ENCODE results near the gene FFAR2.
"Not testable (repeated sequence)": the region's sequence is repeated elsewhere in the genome, so short reads cannot be mapped to it uniquely, and the experiment has no call there.

The FFAR2 gene

DNA sequence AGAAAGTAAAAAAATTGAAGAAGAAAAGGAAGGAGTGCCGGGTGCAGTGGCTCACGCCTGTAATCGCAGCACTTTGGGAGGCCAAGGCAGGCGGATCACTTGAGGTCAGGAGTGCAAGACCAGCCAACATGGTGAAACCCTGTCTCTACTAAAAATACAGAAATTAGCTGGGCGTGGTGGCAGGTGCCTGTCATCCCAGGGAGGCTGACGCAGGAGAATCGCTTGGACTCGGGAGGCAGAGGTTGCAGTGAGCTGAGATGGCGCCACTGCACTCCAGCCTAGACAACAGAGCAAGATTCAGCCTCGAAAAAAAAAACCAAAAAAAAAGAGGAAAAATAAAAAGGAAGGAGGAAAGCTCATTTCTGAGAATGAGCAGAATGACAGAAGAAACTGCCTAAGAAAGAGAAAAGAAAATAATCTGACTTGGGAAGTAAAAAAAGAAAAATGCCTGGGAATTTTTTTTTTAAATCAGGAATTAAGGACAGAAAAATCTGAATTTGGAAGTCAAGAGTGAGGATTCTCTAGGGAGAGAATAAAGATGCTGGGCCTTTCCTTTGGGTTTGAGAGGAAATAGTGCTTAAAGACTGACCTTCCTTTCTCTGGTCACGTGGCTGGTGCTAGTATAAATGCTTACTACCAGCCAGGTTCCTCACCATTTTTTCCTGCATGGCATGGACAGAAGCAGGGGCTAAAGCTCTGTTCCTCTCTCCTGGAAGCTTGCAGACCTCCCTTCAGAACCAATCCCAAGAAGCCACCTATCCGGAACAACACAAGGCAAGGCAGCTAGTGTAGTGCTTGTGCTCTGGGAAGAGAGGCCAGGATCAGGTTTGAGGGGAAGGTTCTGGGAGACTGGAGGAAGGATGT lies at the start of gene FFAR2:
TSS of gene FFAR2 (plus strand) at position 652 of the 864 bp plus-strand sequence. CDS start 1,458 bp downstream, outside the sequence.
- FAIRE-seq = no peak

DNA sequence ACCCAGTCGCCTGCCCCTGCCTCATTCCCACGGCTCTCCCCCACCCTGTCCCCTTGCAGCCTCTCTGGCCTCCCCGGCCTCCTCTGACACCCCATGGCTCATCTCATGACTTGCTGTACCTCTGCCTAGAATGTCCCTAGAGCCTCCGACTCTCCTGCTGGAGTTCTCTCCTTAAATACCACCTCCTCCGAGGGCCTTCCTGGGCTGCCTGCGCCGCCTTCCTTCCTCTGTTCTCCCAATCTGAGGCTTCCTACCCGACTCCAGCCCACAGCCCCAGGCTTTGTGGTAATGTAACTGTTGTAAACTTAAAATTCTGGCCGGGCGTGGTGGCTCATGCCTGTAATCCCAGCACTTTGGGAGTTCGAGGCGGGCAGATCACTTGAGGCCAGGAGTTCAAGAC lies 49.5 kb upstream of the FFAR2 start:
- no peak for FAIRE-seq

GRCh38 chr19:35399231-35399630 lies 48.8 kb upstream of the FFAR2 start:
- no peak for FAIRE-seq

GRCh38 chr19:35399948-35400772 lies 47.9 kb upstream of the FFAR2 start:
- FAIRE-seq = no peak

GRCh38 chr19:35400773-35401100 lies 47.3 kb upstream of the FFAR2 start:
- no peak for FAIRE-seq

DNA sequence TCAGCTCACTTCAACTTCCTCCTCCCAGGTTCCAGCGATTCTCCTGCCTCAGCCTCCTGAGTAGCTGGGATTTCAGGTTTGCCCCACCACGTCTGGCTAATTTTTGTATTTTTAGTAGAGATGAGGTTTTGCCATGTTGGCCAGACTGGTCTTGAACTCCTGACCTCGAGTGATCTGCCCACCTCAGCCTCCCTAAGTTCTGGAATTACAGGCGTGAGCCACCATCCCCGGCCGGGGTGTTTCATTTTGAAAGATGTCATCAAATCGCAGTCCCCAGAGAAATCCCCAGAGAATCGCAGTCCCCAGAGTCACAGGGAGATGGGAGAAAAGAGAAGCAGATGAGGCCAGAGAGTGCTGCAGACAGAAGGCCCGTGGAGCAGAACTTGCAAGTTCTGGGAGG lies 46.6 kb upstream of the FFAR2 start:
- not testable (repeated sequence) for FAIRE-seq

DNA sequence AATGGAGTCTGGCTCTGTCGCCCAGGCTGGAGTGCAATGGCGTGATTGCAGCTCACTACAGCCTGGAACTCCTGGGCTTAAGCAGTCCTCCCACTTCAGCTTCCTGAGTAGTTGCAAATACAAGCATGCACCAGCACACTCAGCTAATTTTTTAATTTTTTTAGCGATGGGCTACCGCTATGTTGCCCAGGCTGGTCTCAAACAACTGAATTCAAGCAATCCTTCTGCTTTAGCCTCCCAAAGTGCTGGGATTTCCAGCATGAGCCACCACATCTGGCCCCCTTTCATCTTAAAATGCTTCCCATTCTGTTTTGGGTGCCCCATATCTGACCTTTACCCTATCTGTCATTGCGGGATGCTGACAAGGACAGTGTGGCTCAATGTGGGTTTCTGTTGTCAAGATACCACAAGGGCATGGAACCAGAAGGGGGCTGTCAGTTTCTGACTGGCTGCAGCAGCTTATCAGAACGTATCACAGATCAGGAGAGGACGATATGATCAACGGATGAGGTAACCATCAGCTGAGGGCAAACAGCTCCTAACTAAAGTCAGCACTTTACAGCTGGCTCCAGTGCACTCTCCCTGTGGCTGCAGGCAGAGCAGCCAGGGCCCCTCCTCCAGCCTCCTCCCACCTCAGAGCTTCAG lies 44.8 kb upstream of the FFAR2 start:
- no peak for FAIRE-seq

- no peak for FAIRE-seq
Observed at GRCh38 chr19:35404879-35405622, 43.0 kb upstream of the FFAR2 start.

GRCh38 chr19:35407619-35408018 lies 40.4 kb upstream of the FFAR2 start:
- no peak for FAIRE-seq

DNA sequence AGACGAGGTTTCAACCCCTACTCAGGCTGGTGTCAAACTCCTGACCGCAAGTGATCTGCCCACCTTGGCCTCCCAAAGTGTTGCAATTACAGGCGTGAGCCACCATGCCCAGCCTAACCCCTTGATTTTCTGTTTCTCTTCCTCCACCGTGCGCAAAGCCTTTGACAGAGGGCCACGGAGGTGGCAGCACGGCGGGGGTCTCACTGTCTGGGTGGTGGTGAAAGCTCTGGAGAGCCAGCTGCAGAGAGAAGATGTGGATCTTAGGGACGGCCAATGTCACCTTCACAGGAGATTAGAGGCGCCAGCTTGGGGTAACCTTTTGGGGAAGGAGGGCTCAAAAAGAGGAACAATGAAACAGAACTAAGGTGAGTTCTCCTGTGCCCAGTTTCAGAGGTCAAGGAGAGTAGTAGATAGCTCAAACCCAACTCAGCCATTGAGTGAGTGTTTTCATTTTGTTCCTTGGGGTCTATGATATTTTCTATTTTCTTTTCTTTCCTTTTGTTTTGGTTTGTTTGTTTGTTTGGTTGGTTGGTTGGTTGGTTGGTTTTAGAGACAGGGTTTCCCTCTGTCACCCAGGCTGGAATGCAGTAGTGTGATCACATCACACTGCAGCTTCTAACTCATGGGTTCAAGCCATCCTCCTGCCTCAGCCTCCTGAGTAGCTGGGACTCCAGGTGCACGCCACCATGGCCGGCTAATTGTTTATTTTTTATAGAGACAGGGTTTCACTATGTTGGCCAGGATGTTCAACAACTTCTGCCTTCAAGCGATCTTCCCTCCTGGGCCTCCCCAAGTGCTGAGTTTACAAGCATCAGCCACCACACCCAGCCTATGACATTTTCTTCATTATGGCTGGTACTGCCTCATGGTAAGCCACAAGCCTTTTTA lies 39.5 kb upstream of the FFAR2 start:
- no peak for FAIRE-seq

- no peak for FAIRE-seq
Observed at GRCh38 chr19:35409191-35409590, 38.9 kb upstream of the FFAR2 start.

- no peak for FAIRE-seq
Observed at GRCh38 chr19:35410487-35410886, 37.6 kb upstream of the FFAR2 start.

DNA sequence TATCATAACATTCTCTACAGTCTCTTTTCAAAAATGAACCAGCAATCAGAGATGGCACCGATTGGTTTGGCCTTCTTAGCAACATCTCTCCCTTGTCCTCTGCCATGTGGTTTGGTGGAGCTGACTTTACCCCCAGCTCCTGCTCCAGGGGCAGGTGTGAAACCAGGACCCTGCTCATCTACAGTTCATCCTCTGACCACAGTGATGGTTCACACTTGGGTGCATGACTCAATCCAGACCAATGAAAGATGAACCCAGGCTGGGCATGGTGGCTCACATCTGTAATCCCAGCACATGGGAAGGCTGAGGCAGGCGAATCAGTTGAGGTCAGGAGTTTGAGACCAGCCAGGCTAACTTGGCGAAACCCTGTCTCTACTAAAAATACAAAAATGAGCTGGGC lies 33.6 kb upstream of the FFAR2 start:
- no peak for FAIRE-seq

DNA sequence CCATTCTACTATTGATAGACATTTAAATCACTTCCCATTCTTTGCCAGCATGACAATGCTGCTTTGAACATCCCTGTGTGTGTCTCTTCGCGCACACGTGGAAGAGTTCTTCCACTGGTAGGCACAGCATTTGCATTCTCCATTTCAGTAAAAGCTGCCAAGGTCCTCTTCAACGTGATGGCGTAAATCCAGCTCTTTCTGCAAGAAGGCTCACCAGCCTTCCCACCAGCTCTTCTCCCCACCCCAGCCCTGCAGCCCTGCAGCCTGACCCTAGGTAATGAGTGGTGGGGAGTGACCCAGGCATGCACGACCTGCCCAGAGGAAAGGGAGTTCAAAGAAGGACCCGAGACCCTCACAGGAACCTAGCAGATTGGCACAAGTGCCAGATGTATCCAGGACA lies 31.7 kb upstream of the FFAR2 start:
- FAIRE-seq = no peak

DNA sequence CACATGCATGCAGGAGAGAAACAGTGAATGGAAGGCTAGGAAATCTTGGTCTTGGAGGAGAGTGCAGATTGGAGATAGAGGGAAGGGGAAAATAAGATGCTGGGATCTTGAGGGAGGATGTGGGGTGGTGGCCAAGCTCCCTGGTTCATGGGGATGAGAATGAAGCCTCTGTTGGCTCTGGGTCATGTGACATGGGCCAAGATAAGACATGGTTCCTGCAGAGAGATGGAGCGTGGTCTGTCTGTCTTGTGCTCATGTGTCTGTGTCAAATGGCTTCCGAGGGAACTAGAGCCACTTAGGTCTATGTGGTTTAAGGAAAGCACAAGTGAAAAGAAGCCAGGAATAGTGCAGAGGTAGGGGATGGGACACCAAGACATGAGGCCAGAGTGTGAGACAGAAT lies 30.8 kb upstream of the FFAR2 start:
- no peak for FAIRE-seq

DNA sequence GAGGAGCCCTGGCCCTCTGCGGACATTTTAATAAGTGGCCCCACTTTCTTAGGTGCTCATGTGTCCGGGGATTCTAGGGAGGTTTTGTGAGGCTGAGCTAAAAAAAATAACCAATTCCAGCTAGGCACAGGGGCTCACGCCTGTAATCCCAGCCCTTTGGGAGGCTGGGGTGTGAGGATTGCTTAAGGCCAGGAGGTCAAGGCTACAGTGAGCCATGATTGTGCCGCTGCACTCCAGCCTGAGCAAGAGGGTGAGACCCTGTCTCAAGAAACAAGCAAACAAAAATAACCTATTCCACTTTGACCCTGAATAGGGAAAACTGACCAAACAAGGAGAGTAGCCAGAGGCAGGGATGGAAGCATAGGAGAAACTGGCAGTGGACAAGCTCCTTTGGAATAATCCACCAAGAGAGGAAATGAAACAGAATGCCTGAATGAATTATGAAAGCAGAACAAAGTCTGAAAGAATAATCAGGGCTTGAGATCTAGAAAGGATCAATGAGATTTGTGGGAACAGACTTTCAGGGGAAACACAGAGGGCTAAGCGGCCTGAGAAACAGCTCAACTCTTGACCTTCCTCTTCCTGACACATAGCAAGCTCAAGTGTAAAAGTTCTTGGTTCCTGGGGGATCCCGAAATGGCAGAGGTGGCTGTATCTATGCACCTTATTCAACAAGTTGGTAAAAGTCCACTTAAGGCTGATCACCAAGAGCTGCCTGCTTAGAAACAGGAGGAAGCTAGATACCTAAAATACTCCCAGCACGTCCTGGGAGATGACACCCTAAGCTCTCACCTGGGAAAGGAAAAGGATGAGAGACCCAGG lies 30.1 kb upstream of the FFAR2 start:
- FAIRE-seq = no peak

- no peak for FAIRE-seq
Observed at GRCh38 chr19:35419046-35419445, 29.0 kb upstream of the FFAR2 start.

DNA sequence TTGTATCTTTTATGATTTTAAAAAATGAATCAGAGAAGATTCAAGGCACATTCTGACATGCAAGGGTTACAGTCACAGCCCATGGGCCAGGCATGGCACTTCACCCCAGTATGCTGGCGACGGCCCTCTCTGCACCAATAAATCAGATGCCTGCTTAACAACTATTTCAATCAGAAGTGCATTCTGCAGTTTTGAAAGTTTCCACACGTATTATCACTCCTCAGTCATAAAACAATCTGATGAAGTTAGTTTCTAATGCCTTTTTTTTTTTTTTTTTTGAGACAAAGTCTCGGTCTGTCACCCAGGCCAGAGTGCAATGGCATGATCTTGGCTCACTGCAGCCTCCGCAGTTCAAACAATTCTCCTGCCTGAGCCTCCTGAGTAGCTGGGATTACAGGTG lies 28.3 kb upstream of the FFAR2 start:
- FAIRE-seq = no peak

- no peak for FAIRE-seq
Observed at GRCh38 chr19:35421362-35421761, 26.7 kb upstream of the FFAR2 start.

DNA sequence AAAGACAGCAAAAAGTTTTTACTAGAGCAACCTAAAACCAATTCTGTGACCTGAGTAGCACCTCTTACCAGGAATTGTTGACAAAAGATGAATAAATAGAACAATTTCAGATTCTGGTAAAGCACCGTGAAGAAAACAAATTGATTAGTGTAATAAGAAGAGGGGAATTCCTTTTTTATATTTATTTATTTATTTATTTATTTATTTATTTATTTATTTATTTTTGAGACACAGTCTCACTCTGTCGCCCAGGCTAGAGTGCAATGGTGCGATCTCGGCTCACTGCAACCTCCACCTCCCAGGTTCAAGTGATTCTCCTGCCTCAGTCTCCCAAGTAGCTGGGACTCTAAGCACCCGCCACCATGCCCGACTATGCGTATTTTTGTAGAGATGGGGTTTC lies 24.7 kb upstream of the FFAR2 start:
- not testable (repeated sequence) for FAIRE-seq

- FAIRE-seq = no peak
Observed at GRCh38 chr19:35425682-35426081, 22.4 kb upstream of the FFAR2 start.
